Mesenteric fat pad (tissue), 1 donor: ENCODE results near the gene PTPRN2. TPM values are rescaled to one million over a fixed set of nuclear protein-coding genes. Genes with fewer than 3 reads are reported as not detected.
A peak's percentile ranks its signal among the peaks of the same experiment; 100 is the strongest.

Experiments
- DNase-seq: peaks from one replicate; pipeline ENCODE4 v3.0.0-alpha.2; 2020; ENCODE audit warnings: low spot score
- total RNA-seq: library from RNA; stranded (reverse); fragmentation: NEBNext Ultra II Directional; extraction: Animal tissue kit (Norgen Biotek cat#: 25700); gene quantifications from one replicate; pipeline ENCODE4 v1.2.1, GENCODE V29; 2021
- donor health status: DM: yes; HTN: yes; CAD: no.

Gene PTPRN2
- total RNA-seq, 1 donor from 2014 or later: 2.6 TPM

- no peak for DNase-seq
Observed at GRCh38 chr7:157801971-157802675, 785.5 kb downstream of the PTPRN2 start.

- no peak for DNase-seq
Observed at GRCh38 chr7:157801113-157801512, 786.5 kb downstream of the PTPRN2 start.

- DNase-seq: no peak
Observed at GRCh38 chr7:157800281-157800680, 787.3 kb downstream of the PTPRN2 start.

GRCh38 chr7:157799076-157799685 lies 788.4 kb downstream of the PTPRN2 start:
- DNase-seq: no peak

- no peak for DNase-seq
Observed at GRCh38 chr7:157797361-157797760, 790.3 kb downstream of the PTPRN2 start.

GRCh38 chr7:157796846-157797245 lies 790.8 kb downstream of the PTPRN2 start:
- DNase-seq: no peak

GRCh38 chr7:157795643-157796042 lies 792.0 kb downstream of the PTPRN2 start:
- no peak for DNase-seq

- DNase-seq: no peak
Observed at GRCh38 chr7:157795199-157795598, 792.4 kb downstream of the PTPRN2 start.

GRCh38 chr7:157794746-157795065 lies 792.9 kb downstream of the PTPRN2 start:
- no peak for DNase-seq

GRCh38 chr7:157793973-157794745 lies 793.5 kb downstream of the PTPRN2 start:
- no peak for DNase-seq

- no peak for DNase-seq
Observed at GRCh38 chr7:157793087-157793353, 794.6 kb downstream of the PTPRN2 start.

- DNase-seq: no peak
Observed at GRCh38 chr7:157792241-157793086, 795.2 kb downstream of the PTPRN2 start.

- DNase-seq: no peak
Observed at GRCh38 chr7:157791666-157792065, 796.0 kb downstream of the PTPRN2 start.

- DNase-seq: no peak
Observed at GRCh38 chr7:157791261-157791660, 796.4 kb downstream of the PTPRN2 start.

GRCh38 chr7:157789942-157790341 lies 797.7 kb downstream of the PTPRN2 start:
- no peak for DNase-seq

- DNase-seq: peak; percentile 83
Observed at GRCh38 chr7:157789094-157789493, 798.5 kb downstream of the PTPRN2 start.

- peak; percentile 65 for DNase-seq
Observed at GRCh38 chr7:157788573-157788972, 799.0 kb downstream of the PTPRN2 start.

- peak; percentile 74 for DNase-seq
Observed at GRCh38 chr7:157787275-157787701, 800.3 kb downstream of the PTPRN2 start.

GRCh38 chr7:157786375-157787274 lies 801.0 kb downstream of the PTPRN2 start:
- DNase-seq: no peak

GRCh38 chr7:157785486-157786186 lies 802.0 kb downstream of the PTPRN2 start:
- DNase-seq: peak; percentile 76
